ENCODE measurements around the gene NFIX.

NFIX gene

GRCh38 chr19:13128583-13128982 lies 133.3 kb downstream of the NFIX start:
- DNase-seq (ENCODE audit: low spot score): no peak

- DNase-seq (ENCODE audit: low spot score): no peak
These were observed 134.1 kb downstream of the NFIX start for GRCh38 chr19:13129384-13129783.

GRCh38 chr19:13130886-13131490 lies 135.7 kb downstream of the NFIX start:
- DNase-seq (ENCODE audit: low spot score): no peak

GRCh38 chr19:13132471-13133180 lies 137.4 kb downstream of the NFIX start:
- DNase-seq (ENCODE audit: low spot score): peak; percentile 80

- DNase-seq (ENCODE audit: low spot score): no peak
These were observed 138.1 kb downstream of the NFIX start for GRCh38 chr19:13133241-13133870.

- DNase-seq (ENCODE audit: low spot score): no peak
These were observed 139.4 kb downstream of the NFIX start for GRCh38 chr19:13134626-13135025.

GRCh38 chr19:13135068-13136062 lies 140.1 kb downstream of the NFIX start:
- no peak for DNase-seq (ENCODE audit: low spot score)

GRCh38 chr19:13137290-13137794 lies 142.1 kb downstream of the NFIX start:
- DNase-seq (ENCODE audit: low spot score): no peak

GRCh38 chr19:13138171-13138915 lies 143.1 kb downstream of the NFIX start:
- DNase-seq (ENCODE audit: low spot score): no peak

GRCh38 chr19:13138916-13139198 lies 143.6 kb downstream of the NFIX start:
- no peak for DNase-seq (ENCODE audit: low spot score)

- no peak for DNase-seq (ENCODE audit: low spot score)
These were observed 144.5 kb downstream of the NFIX start for GRCh38 chr19:13139633-13140311.

- DNase-seq (ENCODE audit: low spot score): peak; percentile 42
These were observed 151.7 kb downstream of the NFIX start for GRCh38 chr19:13146763-13147563.
